Parathyroid adenoma (tissue), 2 donors: ENCODE measurements around the gene TUBB.
A peak's percentile ranks its signal among the peaks of the same experiment; 100 is the strongest.

ENCODE experiments used
- H2AFZ ChIP-seq: fragments of 300-600 bp; sonication (generic); one replicate; pipeline ENCODE4 v1.7.0; 2017; ENCODE audit warnings: antibody characterized with exemption, mild to moderate bottlenecking
- H3K27ac ChIP-seq: fragments of 300-600 bp; sonication (generic); one replicate; pipeline ENCODE4 v1.7.0; 2017
- H3K27me3 ChIP-seq: fragments of 300-600 bp; sonication (generic); one replicate; pipeline ENCODE4 v1.7.0; 2017; ENCODE audit warnings: low read length; ENCODE audit not compliant: control insufficient read depth, insufficient read depth
- H3K36me3 ChIP-seq: fragments of 300-600 bp; sonication (generic); one replicate; pipeline ENCODE4 v1.7.0; 2017; ENCODE audit warnings: low read length; ENCODE audit not compliant: control insufficient read depth, insufficient read depth
- H3K4me1 ChIP-seq: fragments of 300-600 bp; sonication (generic); one replicate; pipeline ENCODE4 v1.7.0; 2017; ENCODE audit warnings: control low read depth
- H3K4me2 ChIP-seq: fragments of 300-600 bp; sonication (generic); one replicate; pipeline ENCODE4 v1.7.0; 2017; ENCODE audit warnings: low read length
- H3K4me3 ChIP-seq: fragments of 300-600 bp; sonication (generic); one replicate; pipeline ENCODE4 v1.7.0; 2017; ENCODE audit warnings: low read depth, low read length
- H3K79me2 ChIP-seq: fragments of 300-600 bp; sonication (generic); one replicate; pipeline ENCODE4 v1.7.0; 2017; ENCODE audit warnings: control low read depth
- H3K9ac ChIP-seq: fragments of 300-600 bp; sonication (generic); one replicate; pipeline ENCODE4 v1.7.0; 2017; ENCODE audit warnings: mild to moderate bottlenecking
- H3K9me3 ChIP-seq: fragments of 300-600 bp; sonication (generic); one replicate; pipeline ENCODE4 v1.7.0; 2017; ENCODE audit warnings: low read length; ENCODE audit not compliant: control insufficient read depth
- CTCF ChIP-seq: fragments of 300-600 bp; sonication (generic); IDR thresholded peaks from one replicate; pipeline ENCODE4 v1.7.0; 2017; ENCODE audit warnings: antibody characterized with exemption, mild to moderate bottlenecking
- donor health status: primary hyperparathyroidism.

Gene TUBB

GRCh38 chr6:30719791-30720737 lies at the start of gene TUBB:
Gene TUBB (plus strand): TSS chr6:30720352. CDS start chr6:30720507, 155 bp downstream.
- Histone ChIP-seq H3K27ac (peak within 1 kb of the TSS; percentile 76), H3K9me3 (no peaks in the 10 kb centered on the region)
- no peak for TF ChIP-seq CTCF

GRCh38 chr6:30670760-30671527 lies 49.2 kb upstream of the TUBB start:
- Histone ChIP-seq H3K4me2 (no peak overlapping the region), H3K27ac (no peak overlapping the region)
- no peak for TF ChIP-seq CTCF

More at GRCh38 chr6:30719791-30720737, at the start of gene TUBB:
- no peaks in the 10 kb centered on the region for H3K36me3 ChIP-seq
- peak within 1 kb of the TSS; percentile 91 for H3K4me2 ChIP-seq
- H3K4me1 ChIP-seq: peaks cover 20% of the 10 kb centered on the region
- no peak within 1 kb of the TSS for H3K9ac ChIP-seq
- peak within 1 kb of the TSS; percentile 82 for H3K4me3 ChIP-seq
- no peaks in the 10 kb centered on the region for H3K79me2 ChIP-seq
- no peaks in the 10 kb centered on the region for H3K27me3 ChIP-seq
- peak within 1 kb of the TSS; percentile 87 for H2AFZ ChIP-seq

GRCh38 chr6:30672445-30673253 lies 47.5 kb upstream of the TUBB start, which contains the start of gene DHX16:
Gene DHX16 (minus strand): TSS chr6:30673006. CDS start chr6:30672841, 165 bp downstream.
- H3K4me3 ChIP-seq: peak within 1 kb of the TSS; percentile 88
- H3K27me3 ChIP-seq: no peaks in the 10 kb centered on the region
- TF ChIP-seq CTCF: peak; percentile 92
- no peaks in the 10 kb centered on the region for H3K36me3 ChIP-seq
- peak within 1 kb of the TSS; percentile 91 for H2AFZ ChIP-seq
- H3K9me3 ChIP-seq: no peaks in the 10 kb centered on the region
- peak within 1 kb of the TSS; percentile 55 for H3K9ac ChIP-seq
- H3K4me2 ChIP-seq: peak within 1 kb of the TSS; percentile 79
- peaks cover 10% of the 10 kb centered on the region for H3K4me1 ChIP-seq
- peak within 1 kb of the TSS; percentile 74 for H3K27ac ChIP-seq
- H3K79me2 ChIP-seq: peaks cover 13% of the 10 kb centered on the region

More at GRCh38 chr6:30670760-30671527, 49.2 kb upstream of the TUBB start:
- Histone ChIP-seq H3K9me3 (no peaks in the 10 kb centered on the region), H3K4me3 (peak overlapping the region; percentile 88), H3K9ac (no peak overlapping the region), H3K27me3 (no peaks in the 10 kb centered on the region), H3K79me2 (peaks cover 13% of the 10 kb centered on the region), H3K36me3 (no peaks in the 10 kb centered on the region), H2AFZ (no peak overlapping the region), H3K4me1 (peaks cover 11% of the 10 kb centered on the region)

- no peak overlapping the region for H2AFZ ChIP-seq
- TF ChIP-seq CTCF: no peak
- no peak overlapping the region for H3K4me3 ChIP-seq
- peaks cover 7% of the 10 kb centered on the region for H3K79me2 ChIP-seq
- H3K4me2 ChIP-seq: no peak overlapping the region
- H3K36me3 ChIP-seq: no peaks in the 10 kb centered on the region
- no peaks in the 10 kb centered on the region for H3K27me3 ChIP-seq
- no peaks in the 10 kb centered on the region for H3K9me3 ChIP-seq
- H3K4me1 ChIP-seq: peaks cover under 1% of the 10 kb centered on the region
- no peak overlapping the region for H3K27ac ChIP-seq
- no peak overlapping the region for H3K9ac ChIP-seq
These were observed 43.4 kb upstream of the TUBB start for GRCh38 chr6:30676660-30677285.
